OCI-LY3 (cell line): ENCODE results near the gene EFCAB6.

Experiments
- H2AFZ ChIP-seq: fragments of 200-600, 300-600 bp; shearing (Covaris generic); 2 replicates; pipeline ENCODE4 v1.6.0; 2014; ENCODE audit warnings: antibody characterized with exemption, low read depth, low read length
- H3K27ac ChIP-seq: fragments of 200-600, 300-600 bp; sonication (generic); 2 replicates; pipeline ENCODE4 v1.5.1; 2014; ENCODE audit warnings: mild to moderate bottlenecking, low read length, moderate library complexity, mixed read lengths
- H3K27me3 ChIP-seq: fragments of 200-600, 300-600 bp; sonication (generic); 2 replicates; pipeline ENCODE4 v1.6.1; 2014; ENCODE audit warnings: low read depth, low read length, mixed read lengths
- H3K36me3 ChIP-seq: fragments of 200-600, 300-600 bp; sonication (generic); replicated peaks from 2 replicates; pipeline ENCODE3; 2014; ENCODE audit warnings: low read depth, low read length, mixed read lengths
- H3K4me1 ChIP-seq: fragments of 300-600, 200-600 bp; sonication (generic); 2 replicates; pipeline ENCODE4 v1.6.1; 2014; ENCODE audit warnings: low read length, mixed read lengths
- H3K4me2 ChIP-seq: fragments of 200-600, 300-600 bp; sonication (generic); 2 replicates; pipeline ENCODE4 v1.6.1; 2014; ENCODE audit warnings: low read length, mixed read lengths
- H3K4me3 ChIP-seq: fragments of 300-600, 200-600 bp; sonication (generic); 2 replicates; pipeline ENCODE4 v1.5.1; 2014; ENCODE audit warnings: antibody characterized with exemption, mild to moderate bottlenecking, low read length, moderate library complexity
- H3K79me2 ChIP-seq: fragments of 300-600, 200-600 bp; shearing (Covaris generic); 2 replicates; pipeline ENCODE4 v1.6.1; 2014; ENCODE audit warnings: mild to moderate bottlenecking, low read length, mixed read lengths
- H3K9ac ChIP-seq: fragments of 300-600, 200-600 bp; shearing (Covaris generic); 2 replicates; pipeline ENCODE4 v1.6.0; 2014; ENCODE audit warnings: mild to moderate bottlenecking, low read length, moderate library complexity
- H3K9me3 ChIP-seq: fragments of 200-600, 300-600 bp; shearing (Covaris generic); 2 replicates; pipeline ENCODE4 v1.6.1; 2014; ENCODE audit warnings: low read length, mixed read lengths; ENCODE audit not compliant: insufficient read depth
- H4K20me1 ChIP-seq: fragments of 200-600, 300-600 bp; sonication (generic); 2 replicates; pipeline ENCODE4 v1.6.1; 2016; ENCODE audit warnings: low read length, mixed read lengths; ENCODE audit not compliant: insufficient read depth
- EZH2phosphoT487 ChIP-seq: fragments of 200-600 bp; shearing (Covaris generic); IDR thresholded peaks from 2 replicates; pipeline ENCODE4 v1.6.1; 2018; ENCODE audit warnings: antibody characterized with exemption, mixed run types, low read depth
- TF ChIP-seq, protein P1 (sequence below): fragments of 200-600, 300-600 bp; sonication (generic); IDR thresholded peaks from 2 replicates; pipeline ENCODE4 v1.5.1; 2014; ENCODE audit warnings: antibody characterized with exemption, low read length, low read depth

Gene EFCAB6

GRCh38 chr22:43490311-43490710 lies 321.8 kb downstream of the EFCAB6 start:
- H3K36me3 ChIP-seq: no peaks in the 10 kb centered on the region
- TF ChIP-seq, protein P1, sequence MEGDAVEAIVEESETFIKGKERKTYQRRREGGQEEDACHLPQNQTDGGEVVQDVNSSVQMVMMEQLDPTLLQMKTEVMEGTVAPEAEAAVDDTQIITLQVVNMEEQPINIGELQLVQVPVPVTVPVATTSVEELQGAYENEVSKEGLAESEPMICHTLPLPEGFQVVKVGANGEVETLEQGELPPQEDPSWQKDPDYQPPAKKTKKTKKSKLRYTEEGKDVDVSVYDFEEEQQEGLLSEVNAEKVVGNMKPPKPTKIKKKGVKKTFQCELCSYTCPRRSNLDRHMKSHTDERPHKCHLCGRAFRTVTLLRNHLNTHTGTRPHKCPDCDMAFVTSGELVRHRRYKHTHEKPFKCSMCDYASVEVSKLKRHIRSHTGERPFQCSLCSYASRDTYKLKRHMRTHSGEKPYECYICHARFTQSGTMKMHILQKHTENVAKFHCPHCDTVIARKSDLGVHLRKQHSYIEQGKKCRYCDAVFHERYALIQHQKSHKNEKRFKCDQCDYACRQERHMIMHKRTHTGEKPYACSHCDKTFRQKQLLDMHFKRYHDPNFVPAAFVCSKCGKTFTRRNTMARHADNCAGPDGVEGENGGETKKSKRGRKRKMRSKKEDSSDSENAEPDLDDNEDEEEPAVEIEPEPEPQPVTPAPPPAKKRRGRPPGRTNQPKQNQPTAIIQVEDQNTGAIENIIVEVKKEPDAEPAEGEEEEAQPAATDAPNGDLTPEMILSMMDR: no peak
- no peak for TF ChIP-seq EZH2phosphoT487
- H4K20me1 ChIP-seq: no peaks in the 10 kb centered on the region
- H3K4me3 ChIP-seq: no peak overlapping the region
- H3K4me2 ChIP-seq: no peak overlapping the region
- no peaks in the 10 kb centered on the region for H3K27me3 ChIP-seq
- H2AFZ ChIP-seq: no peak overlapping the region
- no peak overlapping the region for H3K9ac ChIP-seq
- no peaks in the 10 kb centered on the region for H3K9me3 ChIP-seq
- H3K27ac ChIP-seq: no peak overlapping the region
- no peaks in the 10 kb centered on the region for H3K79me2 ChIP-seq
- no peaks in the 10 kb centered on the region for H3K4me1 ChIP-seq

DNA sequence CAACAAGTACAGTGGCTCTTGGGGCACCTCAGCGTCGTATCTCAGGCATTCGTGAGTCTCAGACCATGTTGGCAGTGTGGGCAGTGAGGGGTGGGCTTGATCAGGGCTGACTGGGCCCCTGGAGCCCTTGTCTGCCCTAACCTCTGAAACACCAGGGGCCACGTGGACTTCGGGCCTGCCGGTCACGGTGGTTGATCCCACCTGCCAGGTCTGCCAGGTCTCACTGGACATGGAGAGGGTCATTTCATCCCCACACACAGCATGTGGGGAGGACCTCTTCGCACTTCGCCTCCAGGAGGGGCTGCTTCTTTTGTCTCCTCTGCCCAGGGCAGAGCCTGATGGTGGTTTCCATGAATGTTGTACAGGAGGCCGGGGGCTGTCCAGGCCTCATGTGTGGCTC lies 323.2 kb downstream of the EFCAB6 start:
- Histone ChIP-seq H3K4me2 (no peak overlapping the region), H3K79me2 (no peaks in the 10 kb centered on the region), H3K9ac (no peak overlapping the region), H3K9me3 (no peaks in the 10 kb centered on the region), H3K27me3 (no peaks in the 10 kb centered on the region), H4K20me1 (no peaks in the 10 kb centered on the region), H3K4me1 (no peaks in the 10 kb centered on the region), H3K36me3 (no peaks in the 10 kb centered on the region), H2AFZ (no peak overlapping the region), H3K27ac (no peak overlapping the region), H3K4me3 (no peak overlapping the region)
- TF ChIP-seq, protein P1: no peak
- no peak for TF ChIP-seq EZH2phosphoT487

GRCh38 chr22:43488031-43488866 lies 323.9 kb downstream of the EFCAB6 start:
- Histone ChIP-seq H2AFZ (no peak overlapping the region), H3K9me3 (no peaks in the 10 kb centered on the region), H3K4me2 (no peak overlapping the region), H3K36me3 (no peaks in the 10 kb centered on the region), H3K9ac (no peak overlapping the region), H3K4me3 (no peak overlapping the region), H3K4me1 (no peaks in the 10 kb centered on the region), H4K20me1 (no peaks in the 10 kb centered on the region), H3K27me3 (no peaks in the 10 kb centered on the region), H3K27ac (no peak overlapping the region), H3K79me2 (no peaks in the 10 kb centered on the region)
- TF ChIP-seq, protein P1: no peak
- TF ChIP-seq EZH2phosphoT487: no peak

DNA sequence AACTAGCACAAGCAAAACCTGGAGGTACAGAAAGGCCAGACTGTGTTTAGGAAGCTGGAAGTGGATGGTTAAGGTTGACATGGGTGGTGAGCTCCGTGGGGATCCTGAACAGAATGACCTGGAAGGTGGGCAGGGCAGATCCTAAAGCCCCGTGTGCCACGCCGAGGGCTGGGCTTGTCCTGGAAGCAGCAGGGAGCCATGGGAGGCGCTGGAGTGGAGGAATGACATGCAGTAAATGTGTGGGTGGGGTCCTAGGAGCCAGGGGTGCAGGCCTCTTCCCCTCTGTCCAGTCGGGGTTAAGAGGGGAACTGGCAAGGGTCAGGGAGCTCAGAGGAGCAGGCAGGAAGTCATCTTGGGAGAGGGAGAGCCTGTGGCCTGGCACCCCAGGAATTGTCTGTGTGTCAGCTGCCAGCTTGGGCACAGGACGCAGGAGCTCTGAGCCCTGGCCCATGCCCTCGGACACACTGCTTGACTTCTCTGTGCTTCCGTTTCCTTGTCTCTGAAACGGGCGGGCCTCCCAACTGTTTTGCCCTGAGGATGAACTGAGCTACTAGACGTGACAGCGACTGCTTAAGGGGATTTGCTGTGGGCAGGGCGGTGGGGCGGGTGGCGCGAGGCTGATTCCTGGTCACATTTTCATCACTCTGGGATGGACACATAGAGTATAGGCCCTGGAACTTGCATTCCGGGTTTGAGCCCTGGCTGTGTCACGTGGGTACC lies 324.6 kb downstream of the EFCAB6 start:
- Histone ChIP-seq H2AFZ (no peak overlapping the region), H3K9me3 (no peaks in the 10 kb centered on the region), H3K36me3 (no peaks in the 10 kb centered on the region), H3K4me3 (no peak overlapping the region), H3K4me2 (no peak overlapping the region), H3K4me1 (no peaks in the 10 kb centered on the region), H3K27ac (no peak overlapping the region), H3K27me3 (no peaks in the 10 kb centered on the region), H3K79me2 (no peaks in the 10 kb centered on the region), H4K20me1 (no peaks in the 10 kb centered on the region), H3K9ac (no peak overlapping the region)
- TF ChIP-seq, protein P1: no peak
- TF ChIP-seq EZH2phosphoT487: no peak
